ENCODE data around the gene TMC6.
"Not testable (repeated sequence)": the region's sequence is repeated elsewhere in the genome, so short reads cannot be mapped to it uniquely, and the experiment has no call there.

TMC6 gene

DNA sequence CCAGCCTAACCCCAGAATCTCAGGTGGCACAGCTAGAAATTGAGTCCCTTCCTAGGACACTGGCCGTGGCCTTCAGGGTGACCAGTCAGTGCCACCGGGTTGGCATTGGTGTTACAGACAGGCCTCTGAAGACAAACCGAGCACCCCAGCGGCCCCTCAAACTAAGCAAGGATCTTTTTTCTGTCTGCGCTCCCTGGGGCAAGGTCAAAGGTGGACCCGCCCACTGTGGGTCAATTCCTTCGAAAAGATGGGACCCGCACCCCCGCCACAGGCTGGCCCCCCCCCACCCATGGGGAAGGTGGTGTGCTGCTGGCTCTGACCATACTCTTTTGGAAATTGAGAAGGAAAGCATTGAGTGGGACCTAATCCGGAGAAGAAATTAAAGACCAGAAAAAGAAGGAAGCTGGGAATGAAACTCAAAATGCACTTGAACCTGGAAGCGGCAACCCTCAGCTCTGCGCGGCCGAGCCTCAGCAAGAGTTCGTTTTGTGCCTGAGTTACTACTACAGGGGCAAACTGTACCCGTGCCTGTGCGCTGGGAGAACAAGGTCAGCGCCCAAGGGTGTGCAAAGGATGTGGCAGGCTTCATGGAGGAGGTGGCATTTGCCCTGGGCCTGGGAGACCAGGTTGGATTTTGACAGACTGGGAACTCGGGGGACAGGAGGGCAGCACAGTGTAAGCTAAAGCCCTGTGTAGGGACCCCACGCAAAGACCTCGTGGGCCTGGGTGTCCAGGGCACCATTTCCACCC, 20.4 kb downstream of the TMC6 start:
- no peak for DNase-seq

DNA sequence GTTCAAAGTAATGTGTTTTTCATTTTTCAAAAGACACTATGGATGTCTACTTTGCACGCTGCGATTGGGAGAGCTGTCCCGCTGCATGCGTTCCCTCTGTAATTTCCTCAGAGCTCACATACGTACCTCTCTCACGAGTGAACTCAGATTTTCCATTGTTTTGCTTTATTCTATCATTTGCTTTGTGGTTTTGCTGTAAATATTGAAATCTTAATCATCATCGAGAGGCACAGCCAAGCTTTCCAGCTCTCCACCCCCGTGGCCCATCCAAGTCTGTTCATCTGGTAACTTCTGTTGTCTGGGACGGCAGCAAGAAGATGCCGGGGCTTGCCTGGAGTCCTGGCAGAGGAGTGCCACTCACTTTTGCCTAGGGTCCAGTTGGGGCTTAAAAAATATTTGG, 21.1 kb downstream of the TMC6 start:
- DNase-seq: no peak

DNA sequence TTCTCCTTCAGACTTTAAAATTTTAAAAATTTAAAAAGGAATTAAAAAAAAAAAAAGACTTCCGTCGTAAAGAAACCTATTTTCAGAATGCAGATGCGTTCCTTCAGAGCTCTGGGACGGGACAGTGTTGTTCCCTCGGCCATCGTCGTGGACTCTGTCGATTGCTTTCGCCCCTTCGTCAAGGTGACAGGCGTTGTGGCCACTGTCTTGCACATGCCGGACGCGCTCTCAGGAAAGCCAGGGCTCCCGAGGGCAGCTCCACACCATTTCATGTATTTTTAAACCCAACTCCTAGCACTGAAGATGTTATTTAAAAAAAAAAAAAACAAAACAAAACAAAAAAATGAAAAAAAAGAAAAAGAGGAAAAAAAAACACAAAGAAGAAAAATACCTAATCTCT, 22.3 kb downstream of the TMC6 start:
- DNase-seq: no peak

DNA sequence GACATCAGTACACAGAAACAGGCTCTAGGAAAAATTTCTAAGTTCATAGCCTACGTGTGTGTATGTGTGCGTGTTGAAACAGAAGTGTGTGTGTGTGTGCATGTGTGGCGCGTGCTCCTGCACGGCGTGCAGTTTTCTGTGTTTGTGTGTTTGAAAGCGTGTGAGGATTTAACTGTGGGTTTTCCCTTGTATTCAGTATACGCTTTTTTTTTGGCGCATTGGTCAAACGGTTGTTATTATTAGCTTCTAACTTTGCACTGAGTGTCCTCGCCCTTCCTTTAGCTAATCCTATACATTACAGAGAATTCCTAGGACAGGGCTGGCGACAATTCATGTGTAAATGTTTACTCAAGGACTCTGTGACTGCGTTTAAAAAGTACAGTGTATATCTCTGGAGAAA, 23.0 kb downstream of the TMC6 start:
- no peak for DNase-seq

DNA sequence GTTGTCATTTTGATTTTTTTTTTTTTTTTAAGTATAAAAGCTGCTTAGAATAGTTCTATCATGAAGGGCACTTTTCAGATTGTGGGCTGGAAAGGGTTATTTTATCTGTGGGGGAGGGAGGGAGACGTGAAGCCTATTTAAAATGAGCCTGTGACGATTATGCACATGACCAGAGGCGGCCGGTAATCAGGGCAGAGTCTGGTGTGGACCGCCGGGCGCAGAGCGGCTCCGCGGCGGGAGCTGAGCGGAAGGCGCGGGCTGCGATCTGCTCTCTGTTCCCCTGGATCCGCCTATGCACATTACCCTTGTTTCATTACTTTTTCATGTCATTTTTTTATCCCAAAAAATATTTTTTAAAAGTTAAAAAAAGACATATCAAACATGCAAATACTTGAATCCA, 23.5 kb downstream of the TMC6 start:
- DNase-seq: no peak

DNA sequence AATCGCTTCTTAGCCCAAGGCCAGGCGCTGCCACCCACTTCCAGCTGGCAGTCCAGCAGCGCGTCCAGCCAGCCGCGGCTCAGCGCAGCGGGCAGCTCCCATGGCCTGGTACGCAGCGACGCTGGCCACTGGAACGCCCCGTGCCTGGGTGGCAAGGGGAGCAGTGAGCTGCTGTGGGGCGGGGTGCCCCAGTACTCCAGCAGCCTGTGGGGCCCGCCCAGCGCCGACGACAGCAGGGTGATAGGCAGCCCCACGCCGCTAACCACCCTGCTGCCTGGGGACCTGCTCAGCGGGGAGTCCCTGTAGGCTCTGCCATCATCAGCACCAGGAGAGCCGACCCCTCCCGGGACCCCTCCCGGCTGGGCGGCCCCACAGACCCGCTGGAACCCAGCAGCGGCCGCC, 24.0 kb downstream of the TMC6 start:
- DNase-seq: no peak

DNA sequence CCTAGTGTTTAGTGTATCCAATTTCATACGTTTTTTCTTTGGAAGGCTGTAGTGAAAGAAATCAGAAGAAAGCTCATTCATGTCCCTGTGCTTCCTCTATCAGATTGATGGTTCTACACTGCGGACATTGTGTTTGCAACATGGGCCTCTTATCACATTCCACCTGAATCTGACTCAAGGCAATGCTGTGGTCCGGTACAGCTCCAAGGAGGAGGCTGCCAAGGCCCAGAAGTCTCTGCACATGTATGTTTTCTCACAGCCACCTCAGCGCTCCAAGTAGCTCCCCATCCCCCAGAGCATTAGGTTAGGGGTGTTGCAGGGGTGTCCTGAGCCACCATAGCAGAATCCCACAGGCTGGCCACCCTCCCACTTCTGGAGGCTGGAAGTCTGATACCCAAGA, 25.2 kb downstream of the TMC6 start:
- DNase-seq: no peak

DNA sequence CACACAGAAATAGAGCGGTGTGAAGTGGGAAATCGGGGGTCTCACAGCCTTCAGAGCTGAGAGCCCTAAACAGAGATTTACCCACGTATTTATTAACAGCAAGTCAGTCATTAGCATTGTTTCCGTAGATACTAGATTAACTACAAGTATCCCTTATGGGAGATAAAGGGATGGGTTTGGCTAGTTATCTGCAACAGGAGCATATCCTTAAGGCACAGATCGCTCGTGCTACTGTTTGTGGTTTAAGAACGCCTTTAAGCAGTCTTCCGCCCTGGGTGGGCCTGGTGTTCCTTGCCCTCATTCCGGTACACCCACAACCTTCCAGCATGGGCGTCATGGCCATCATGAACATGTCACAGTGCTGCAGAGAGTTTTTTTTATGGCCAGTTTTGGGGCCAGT, 27.0 kb downstream of the TMC6 start:
- DNase-seq: no peak

DNA sequence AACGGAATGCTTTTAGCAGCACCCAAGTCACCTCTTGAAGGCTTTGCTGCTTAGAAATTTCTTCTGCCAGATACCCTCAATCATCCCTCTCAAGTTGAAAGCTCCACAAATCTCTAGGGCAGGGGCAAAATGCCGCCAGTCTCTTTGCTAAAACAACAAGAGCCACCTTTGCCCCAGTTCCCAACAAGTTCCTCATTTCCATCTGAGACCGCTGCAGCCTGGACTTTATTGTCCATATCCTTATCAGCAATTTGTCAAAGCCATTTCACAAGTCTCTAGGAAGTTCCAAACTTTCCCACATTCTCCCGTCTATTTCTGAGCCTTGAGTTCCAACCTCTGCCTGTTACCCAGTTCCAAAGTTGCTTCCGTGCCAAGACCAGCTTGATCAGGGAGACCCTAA, 27.4 kb downstream of the TMC6 start:
- no peak for DNase-seq

DNA sequence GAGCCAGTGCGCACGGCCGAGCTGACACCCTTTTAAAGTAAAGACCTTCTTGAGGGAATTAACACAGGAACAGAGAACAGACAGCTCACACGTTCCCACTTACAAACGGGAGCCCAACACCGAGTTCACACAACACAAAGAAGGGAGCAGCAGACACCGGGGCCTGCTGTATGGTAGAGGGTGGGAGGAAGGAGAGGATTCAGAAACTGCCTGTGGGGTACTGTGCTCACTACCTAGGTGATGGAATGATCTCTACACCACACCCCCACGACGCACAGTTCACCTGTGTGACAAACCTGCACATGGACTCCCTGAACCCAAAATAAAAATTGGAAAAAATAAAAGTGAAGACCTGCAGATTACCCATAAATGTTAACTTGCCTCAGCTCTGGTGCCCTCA, 32.5 kb downstream of the TMC6 start:
- DNase-seq: no peak

DNA sequence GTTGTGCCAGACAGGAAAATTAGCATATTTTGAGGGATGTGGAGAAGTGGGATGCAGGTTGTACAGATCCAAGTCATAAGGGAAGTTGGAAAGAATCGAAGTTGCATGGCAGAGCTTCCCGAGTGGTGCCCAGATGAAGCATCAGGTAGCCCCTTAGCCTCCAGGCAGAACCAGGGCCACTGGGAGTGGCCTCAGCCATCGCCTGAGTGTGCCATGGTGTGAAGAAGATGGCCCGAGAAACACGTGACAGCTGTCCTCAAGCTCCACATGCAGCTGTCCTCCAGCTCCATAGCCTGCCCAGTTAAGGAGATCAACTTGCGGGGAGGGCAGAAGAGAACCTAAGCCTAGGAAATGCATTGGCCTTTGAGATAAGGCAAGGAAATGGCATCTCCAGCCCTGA, 33.5 kb downstream of the TMC6 start:
- no peak for DNase-seq

DNA sequence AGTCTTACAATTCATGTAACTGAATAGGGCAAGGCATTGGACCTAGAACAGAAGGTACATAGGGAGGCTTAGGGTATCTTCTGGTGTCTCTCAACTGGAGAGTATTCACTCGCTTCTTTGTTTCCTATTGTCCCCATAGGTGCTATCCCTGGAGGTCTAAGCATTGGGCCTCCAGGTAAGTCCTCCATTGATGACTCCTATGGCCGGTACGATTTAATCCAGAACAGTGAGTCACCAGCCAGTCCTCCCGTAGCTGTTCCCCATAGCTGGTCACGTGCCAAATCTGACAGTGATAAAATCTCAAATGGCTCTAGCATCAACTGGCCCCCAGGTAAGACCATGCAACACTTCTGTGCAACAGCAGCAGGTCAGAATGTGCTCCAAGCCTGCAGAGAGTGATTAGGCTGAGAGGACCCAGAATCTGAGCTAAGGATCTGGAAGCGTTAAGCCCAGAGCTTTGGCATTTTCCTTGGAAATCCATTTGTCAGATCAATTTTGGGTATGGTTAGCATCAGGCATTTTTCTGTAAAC, 35.7 kb downstream of the TMC6 start:
- DNase-seq: no peak

DNA sequence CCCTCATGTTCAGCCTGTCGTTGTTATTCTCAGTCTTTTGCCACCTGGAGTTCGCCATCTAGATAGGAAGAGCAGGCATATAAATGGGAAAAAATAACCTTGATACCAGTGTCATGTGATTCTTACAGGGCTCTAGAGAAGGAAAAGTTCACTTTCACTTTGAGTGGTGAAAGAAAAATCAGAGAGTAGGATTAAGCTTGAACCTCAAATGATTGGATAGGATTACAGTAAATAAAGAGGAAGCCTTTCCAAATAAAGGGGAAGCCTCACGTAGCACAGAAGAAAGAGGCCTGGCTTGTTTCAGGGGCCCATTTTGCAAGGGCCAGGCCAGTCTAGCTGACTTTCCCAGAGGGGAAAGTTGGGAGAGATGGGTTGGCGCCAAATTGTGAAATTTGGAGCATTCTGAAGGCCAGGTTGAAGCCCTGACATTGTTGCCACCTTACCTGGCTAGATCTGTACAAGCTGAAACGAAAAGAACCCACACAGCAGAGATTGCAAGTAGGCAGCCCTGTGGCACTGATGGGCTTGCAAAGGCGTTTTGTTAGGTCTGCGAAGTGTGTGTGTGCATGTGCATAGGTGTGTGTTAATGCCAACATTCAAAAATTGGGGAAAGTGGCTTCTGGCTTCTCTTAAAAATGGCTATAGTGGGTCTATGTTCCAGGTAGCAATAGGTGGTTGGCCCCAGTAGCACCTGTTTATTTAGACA, 38.8 kb downstream of the TMC6 start:
- DNase-seq: no peak

DNA sequence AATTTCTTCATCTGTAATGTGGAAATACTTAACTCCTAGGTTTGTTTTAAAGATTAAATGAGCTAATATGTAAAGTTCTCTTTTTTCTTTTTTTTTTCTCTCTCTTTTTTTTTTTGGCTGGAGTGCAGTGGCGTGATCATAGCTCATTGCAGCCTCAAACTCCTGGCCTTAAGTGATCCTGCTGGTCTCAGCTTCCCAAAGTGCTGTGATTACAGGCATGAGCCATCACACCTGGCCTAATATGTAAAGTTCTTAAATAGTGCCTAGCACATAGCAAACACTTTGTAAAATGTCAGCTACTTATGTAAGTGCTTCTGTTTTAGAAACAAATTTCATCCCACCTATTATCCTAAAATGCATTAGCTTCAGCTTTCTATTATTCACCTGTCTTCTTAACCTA, 40.0 kb downstream of the TMC6 start:
- DNase-seq: no peak

DNA sequence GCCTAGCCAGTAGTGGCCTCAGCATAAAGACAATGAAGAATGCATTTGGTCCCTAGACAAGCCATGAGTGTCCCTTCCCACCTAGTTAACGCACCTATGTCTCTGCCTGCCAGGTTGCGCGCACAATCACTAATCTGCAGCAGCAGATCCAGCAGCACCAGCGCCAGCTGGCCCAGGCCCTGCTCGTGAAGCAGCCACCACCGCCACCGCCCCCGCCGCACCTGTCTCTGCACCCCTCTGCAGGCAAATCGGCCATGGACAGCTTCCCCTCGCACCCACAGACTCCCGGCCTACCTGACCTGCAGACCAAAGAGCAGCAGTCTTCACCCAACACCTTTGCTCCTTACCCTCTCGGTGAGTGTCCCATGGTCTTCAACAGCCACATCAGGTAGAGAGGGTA, 41.8 kb downstream of the TMC6 start:
- no peak for DNase-seq

DNA sequence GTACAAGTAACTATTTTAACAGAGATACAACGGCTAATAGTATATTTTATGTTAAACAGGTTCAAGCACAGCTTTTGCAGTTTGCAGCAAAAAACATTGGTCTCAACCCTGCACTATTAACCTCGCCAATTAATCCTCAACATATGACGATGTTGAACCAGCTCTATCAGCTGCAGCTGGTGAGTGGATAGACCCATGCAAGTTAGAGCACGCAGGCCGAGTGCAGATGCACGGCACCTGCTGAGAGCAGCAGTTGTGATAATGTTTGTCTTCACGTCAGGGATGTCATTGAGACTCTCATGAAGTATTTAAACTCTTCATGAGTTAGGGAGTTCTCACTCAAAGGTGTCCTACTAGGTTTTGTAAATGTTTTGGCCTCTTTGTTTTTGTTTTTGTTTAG, 45.6 kb downstream of the TMC6 start:
- no peak for DNase-seq

DNA sequence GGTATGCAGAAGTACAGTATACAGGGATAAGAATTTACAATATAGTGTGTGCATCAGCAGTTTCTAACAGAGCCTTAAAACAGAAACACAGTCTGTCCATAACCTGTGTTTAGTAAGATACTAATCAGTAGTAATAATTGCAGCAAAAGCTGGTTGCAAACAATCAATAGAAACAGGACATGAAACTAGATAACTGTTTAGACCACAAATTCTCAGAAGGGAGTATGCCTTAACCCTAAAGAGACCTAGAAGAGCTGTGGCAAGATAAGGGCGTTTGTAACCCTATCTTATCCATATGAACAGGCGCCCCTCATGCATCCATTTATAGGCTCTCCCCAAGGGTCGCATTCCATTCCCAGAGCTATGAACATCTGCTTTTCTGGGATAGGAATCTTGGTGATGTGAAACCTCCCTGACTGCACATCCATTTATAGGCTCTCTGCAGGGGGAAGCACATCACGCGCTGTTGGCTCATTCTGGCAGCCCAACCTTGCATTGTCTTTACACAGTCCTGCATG, 46.1 kb downstream of the TMC6 start:
- not testable (repeated sequence) for DNase-seq

DNA sequence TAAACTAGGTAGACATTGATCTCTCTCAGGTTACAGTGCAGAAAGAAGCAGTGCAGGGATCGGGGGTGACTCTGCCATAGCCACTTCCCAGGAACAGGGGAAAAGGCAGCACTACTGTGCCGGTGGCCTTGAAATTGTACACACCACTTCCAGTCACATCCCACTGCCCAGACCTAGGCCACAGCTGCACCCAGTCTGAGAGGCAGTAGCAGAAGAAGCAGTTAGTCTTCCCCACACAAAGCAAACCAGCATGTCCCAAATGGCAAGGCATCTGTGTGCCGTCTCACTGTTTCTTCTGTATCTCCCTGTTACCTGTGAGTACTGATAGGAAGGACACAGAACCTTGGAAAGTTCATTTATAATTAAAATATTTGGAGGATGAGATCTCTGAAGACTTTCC, 47.0 kb downstream of the TMC6 start:
- DNase-seq: no peak

DNA sequence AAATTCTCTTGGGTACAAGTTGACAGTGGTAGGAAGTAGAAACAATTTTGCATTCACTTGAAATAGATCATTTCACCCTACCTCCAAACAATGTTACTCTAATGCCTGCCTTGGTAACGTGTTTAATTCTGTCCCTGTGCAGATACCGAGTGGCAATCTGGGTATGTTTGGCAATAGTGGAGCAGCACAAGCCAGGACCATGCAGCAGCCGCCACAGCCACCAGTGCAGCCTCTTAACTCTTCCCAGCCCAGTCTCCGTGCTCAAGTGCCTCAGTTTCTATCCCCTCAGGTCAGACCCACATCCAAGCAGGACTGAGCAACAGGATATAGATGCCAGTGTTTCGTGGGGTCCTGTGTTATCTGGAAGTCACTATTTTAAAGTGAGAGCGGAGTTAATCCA, 49.3 kb downstream of the TMC6 start:
- no peak for DNase-seq

DNA sequence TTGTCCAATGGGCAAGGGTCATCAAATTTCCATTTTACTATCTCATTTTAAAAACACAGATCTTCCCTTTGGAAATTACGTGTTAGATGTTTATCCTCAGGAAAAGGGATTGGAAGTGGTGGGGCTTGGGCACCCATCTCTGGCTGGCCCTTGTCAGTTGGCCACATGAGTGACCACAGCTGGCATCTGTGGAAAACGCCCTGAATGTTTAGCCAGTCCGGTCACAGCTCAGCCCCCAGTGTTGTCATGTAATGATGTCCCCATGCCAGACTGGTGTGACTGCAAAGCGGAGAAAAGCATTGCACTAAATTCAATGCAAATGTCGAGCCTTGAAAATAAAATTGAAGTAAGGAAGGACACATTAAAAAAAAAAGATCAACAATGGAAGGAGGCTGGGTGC, 53.0 kb downstream of the TMC6 start:
- no peak for DNase-seq

DNA sequence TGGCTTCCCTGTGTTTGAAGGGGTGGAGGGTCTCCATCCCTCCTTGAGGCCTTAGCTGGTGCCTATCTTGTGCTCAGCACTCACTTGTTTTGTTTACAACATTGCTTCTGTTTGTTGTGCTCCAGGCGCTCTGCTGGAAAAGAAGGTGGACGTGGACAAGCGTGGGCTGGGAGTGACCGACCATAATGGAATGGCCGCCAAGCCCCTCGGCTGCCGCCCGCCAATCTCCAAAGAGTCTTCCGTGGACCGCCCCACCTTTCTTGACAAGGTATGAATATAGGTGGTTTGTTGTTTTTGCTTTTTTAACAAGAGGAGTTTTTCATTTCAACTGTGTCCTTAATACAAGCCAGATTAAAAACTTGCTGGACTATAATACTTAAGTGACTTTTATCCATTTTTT, 53.5 kb downstream of the TMC6 start:
- no peak for DNase-seq

DNA sequence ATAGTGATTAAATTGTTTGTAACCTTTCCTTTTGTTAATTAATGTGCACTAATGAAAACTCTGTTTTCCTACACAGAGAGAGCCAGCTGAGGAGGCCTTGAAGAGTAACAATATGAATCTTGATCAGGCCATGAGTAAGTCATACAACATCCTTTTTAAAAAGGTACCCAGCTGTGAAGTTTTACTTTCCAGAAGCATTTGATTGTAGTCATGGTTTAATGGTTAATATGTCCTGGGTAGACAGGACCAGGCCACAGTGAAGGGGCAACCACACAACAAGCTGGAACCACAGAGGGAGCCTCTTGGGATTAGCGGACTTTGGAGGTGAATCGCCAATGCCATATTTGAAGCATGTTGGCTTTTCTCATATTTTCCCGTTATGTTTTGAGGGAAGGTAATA, 55.6 kb downstream of the TMC6 start:
- DNase-seq: no peak

DNA sequence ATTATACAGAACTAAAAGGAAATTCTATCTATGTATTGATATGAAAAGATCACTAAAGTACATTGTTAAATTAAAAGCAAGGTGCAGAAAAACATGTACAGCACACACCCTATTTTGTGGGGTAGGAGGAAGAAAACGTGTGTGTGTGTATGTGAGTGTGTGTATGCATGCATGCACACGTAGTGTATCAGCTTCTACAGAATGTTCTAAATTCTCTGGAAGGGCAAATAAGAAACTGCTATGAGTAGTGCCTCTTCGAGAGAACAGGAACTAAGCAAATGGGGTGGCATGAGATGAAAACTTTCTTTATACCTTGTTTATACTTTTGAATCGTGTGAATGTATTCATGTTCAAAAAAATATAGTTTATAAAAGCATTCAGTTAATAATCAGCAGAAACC, 58.9 kb downstream of the TMC6 start:
- no peak for DNase-seq

DNA sequence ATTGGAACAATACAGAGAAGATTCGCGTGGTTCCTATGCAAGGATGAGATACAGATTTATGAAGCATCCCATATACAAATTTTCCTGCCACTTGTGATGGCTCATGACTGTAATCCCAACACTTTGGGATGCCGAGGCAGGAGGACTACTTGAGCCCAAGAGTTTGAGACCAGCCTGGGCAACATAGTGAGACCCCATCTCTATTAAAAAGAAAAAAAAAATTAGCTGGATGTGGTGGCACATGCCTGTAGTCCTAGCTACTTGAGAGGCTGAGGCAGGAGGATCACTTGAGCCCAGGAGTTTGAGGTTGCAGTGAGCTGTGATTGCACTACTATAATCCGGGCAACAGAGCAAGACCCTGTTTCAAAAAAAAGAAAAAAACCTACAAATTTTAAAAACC, 61.6 kb downstream of the TMC6 start:
- not testable (repeated sequence) for DNase-seq

DNA sequence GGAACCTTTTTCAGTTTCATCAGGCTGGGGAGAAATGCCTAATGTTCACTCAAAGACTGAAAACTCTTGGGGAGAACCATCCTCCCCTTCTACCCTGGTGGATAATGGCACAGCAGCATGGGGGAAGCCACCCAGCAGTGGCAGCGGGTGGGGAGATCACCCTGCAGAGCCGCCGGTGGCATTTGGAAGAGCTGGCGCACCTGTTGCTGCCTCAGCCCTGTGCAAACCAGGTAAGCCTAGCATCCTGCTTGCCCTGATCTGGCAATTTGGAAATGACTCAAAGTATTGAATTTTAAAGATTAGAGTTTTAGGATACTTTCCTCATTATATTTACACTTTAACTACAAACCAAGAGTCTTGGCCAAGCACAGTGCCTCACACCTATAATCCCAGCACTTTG, 63.8 kb downstream of the TMC6 start:
- DNase-seq: no peak

All from NCI-H1092 (cell line).